AG04450 (cell line): Measurements from ENCODE around the gene IL15. TPM values are rescaled to one million over a fixed set of nuclear protein-coding genes. Genes with fewer than 3 reads are reported as not detected.

ENCODE experiments used
- CTCF ChIA-PET: fragments of 300-600, 350-600 bp; formaldehyde crosslinking; extraction: SDS; loops from one replicate; lab custom pipeline; 2022; ENCODE audit warnings: antibody characterized with exemption, inconsistent platforms; lab: Charles Lee
- POLR2A ChIA-PET: fragments of 350-600 bp; formaldehyde crosslinking; extraction: SDS; loops from one replicate; lab custom pipeline; 2021; ENCODE audit warnings: antibody characterized with exemption, inconsistent platforms; lab: Yijun Ruan, JAX
- DNase-seq: peaks from one replicate; pipeline ENCODE4 v3.0.0-alpha.2; 2011; ENCODE audit warnings: low read depth, low spot score
- H3K27ac ChIP-seq: one replicate; pipeline ENCODE4 v1.5.1; 2012; ENCODE audit warnings: low read depth, low read length, control low read depth
- H3K27me3 ChIP-seq: one replicate; pipeline ENCODE4 v1.6.0; 2012; ENCODE audit warnings: low read length; ENCODE audit not compliant: control insufficient read depth, insufficient read depth
- H3K4me3 ChIP-seq: 2 replicates; pipeline ENCODE4 v1.5.1; 2011; ENCODE audit warnings: mild to moderate bottlenecking, low read depth, low read length, control low read depth
- H3K9me3 ChIP-seq: 2 replicates; pipeline ENCODE4 v1.5.1; 2012; ENCODE audit warnings: low read length; ENCODE audit not compliant: control insufficient read depth, insufficient read depth
- polyA plus RNA-seq: library from polyadenylated mRNA; depleted of rRNA; stranded (reverse); fragments of >200 nt; gene quantifications from 2 replicates; pipeline ENCODE4 v1.2.3, GENCODE V29; 2011
- TF ChIP-seq, protein P1 (sequence below): IDR thresholded peaks from 2 replicates; pipeline ENCODE4 v1.5.1; 2011; ENCODE audit warnings: low read depth, low read length, control low read depth, inconsistent platforms

Gene IL15
- polyA plus RNA-seq, 1 experiment: 10.9 TPM

GRCh38 chr4:141692081-141692480 is 55.7 kb downstream of the IL15 start:
- no peak overlapping the region for H3K27ac ChIP-seq
- TF ChIP-seq, protein P1, sequence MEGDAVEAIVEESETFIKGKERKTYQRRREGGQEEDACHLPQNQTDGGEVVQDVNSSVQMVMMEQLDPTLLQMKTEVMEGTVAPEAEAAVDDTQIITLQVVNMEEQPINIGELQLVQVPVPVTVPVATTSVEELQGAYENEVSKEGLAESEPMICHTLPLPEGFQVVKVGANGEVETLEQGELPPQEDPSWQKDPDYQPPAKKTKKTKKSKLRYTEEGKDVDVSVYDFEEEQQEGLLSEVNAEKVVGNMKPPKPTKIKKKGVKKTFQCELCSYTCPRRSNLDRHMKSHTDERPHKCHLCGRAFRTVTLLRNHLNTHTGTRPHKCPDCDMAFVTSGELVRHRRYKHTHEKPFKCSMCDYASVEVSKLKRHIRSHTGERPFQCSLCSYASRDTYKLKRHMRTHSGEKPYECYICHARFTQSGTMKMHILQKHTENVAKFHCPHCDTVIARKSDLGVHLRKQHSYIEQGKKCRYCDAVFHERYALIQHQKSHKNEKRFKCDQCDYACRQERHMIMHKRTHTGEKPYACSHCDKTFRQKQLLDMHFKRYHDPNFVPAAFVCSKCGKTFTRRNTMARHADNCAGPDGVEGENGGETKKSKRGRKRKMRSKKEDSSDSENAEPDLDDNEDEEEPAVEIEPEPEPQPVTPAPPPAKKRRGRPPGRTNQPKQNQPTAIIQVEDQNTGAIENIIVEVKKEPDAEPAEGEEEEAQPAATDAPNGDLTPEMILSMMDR: no peak
- H3K4me3 ChIP-seq: no peak overlapping the region
- H3K9me3 ChIP-seq: peaks cover 6% of the 10 kb centered on the region; the same call in 1 of the 2 replicates
- ChIA-PET CTCF (no interaction called here), POLR2A (no interaction called here)
- no peak for DNase-seq
- H3K27me3 ChIP-seq: no peaks in the 10 kb centered on the region

DNA sequence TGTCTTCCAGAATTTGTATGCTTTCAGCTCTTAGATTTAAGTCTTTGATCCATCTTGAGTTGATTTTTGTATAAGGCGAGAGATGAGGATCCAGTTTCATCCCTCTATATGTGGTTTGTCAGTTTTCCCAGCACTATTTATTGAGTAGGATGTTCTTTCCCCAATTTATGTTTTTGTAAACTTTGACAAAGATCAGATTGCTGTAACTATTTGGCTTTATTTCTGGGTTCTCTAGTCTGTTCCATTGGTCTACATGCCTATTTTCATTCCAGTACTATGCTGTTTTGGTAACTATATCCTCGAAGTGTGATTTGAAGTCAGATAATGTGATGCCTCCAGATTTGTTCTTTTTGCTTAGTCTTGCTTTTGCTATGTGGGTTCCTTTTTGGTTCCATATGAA is 60.7 kb downstream of the IL15 start:
- CTCF ChIA-PET: no interaction called here
- H3K9me3 ChIP-seq: no peaks in the 10 kb centered on the region
- TF ChIP-seq, protein P1: no peak
- H3K27ac ChIP-seq: no peak overlapping the region
- no peak for DNase-seq
- H3K27me3 ChIP-seq: no peaks in the 10 kb centered on the region
- POLR2A ChIA-PET: no interaction called here
- no peak overlapping the region for H3K4me3 ChIP-seq

GRCh38 chr4:141702472-141703182 is 66.2 kb downstream of the IL15 start:
- ChIA-PET CTCF (interaction anchor here (1.7 to 2.4 kb wide), 2 partner anchors 9 to 356 kb away, joined by 6 to 7 read pairs; no protein-coding TSS in a partner anchor), POLR2A (no interaction called here)
- H3K27me3 ChIP-seq: no peaks in the 10 kb centered on the region
- H3K27ac ChIP-seq: no peak overlapping the region
- TF ChIP-seq, protein P1: no peak
- DNase-seq: no peak
- no peak overlapping the region for H3K4me3 ChIP-seq
- peaks cover 2% of the 10 kb centered on the region; the same call in 1 of the 2 replicates for H3K9me3 ChIP-seq

- Histone ChIP-seq H3K27ac (no peak overlapping the region), H3K27me3 (no peaks in the 10 kb centered on the region), H3K9me3 (peaks cover 7% of the 10 kb centered on the region; the same call in 1 of the 2 replicates), H3K4me3 (no peak overlapping the region)
- no peak for DNase-seq
- CTCF ChIA-PET: interaction anchor here (0.7 to 2.4 kb wide), 2 partner anchors 180 to 357 kb away, joined by 6 to 7 read pairs; no protein-coding TSS in a partner anchor
- POLR2A ChIA-PET: interaction anchor here (0.7 kb wide), 1 partner anchor 483 kb away, joined by 10 read pairs; the partner anchor contains the start of gene ZNF330
- TF ChIP-seq, protein P1: no peak
Measured at GRCh38 chr4:141703497-141703896, 67.1 kb downstream of the IL15 start.
